ENCODE data around the gene CFHR1.

The CFHR1 gene

GRCh38 chr1:196860323-196860884, 40.9 kb downstream of the CFHR1 start:
- TF ChIP-seq CEBPB (IDR thresholded peaks at IDR 0.05) = no peak
- TF ChIP-seq USF1 (IDR thresholded peaks at IDR 0.05) = no peak
- TF ChIP-seq NFIC (IDR thresholded peaks at IDR 0.05) = no peak
- no peak for TF ChIP-seq EP300 (IDR thresholded peaks at IDR 0.05; ENCODE audit: borderline replicate concordance)
- TF ChIP-seq YY1 (IDR thresholded peaks at IDR 0.05; ENCODE audit: low read depth) = no peak
- no peak for TF ChIP-seq MAX (IDR thresholded peaks at IDR 0.05)
- TF ChIP-seq EGR1 (IDR thresholded peaks at IDR 0.05) = no peak
- no peak for TF ChIP-seq ZBTB7A (IDR thresholded peaks at IDR 0.05; ENCODE audit: low read depth)
- TF ChIP-seq FOXM1 (IDR thresholded peaks at IDR 0.05; ENCODE audit: borderline replicate concordance, low read depth) = no peak
- no peak for TF ChIP-seq CREB1 (IDR thresholded peaks at IDR 0.05; ENCODE audit: low read depth)
- no peak for TF ChIP-seq TAF1 (IDR thresholded peaks at IDR 0.05; ENCODE audit: low read depth)
- TF ChIP-seq REST (IDR thresholded peaks at IDR 0.05; ENCODE audit: low read depth) = no peak

- TF ChIP-seq TCF12 (IDR thresholded peaks at IDR 0.05; ENCODE audit: low read depth) (no peak), EGR1 (IDR thresholded peaks at IDR 0.05) (no peak), REST (IDR thresholded peaks at IDR 0.05; ENCODE audit: low read depth) (no peak)
These were observed 41.9 kb downstream of the CFHR1 start for GRCh38 chr1:196861429-196861828.

- TF ChIP-seq RAD21 (IDR thresholded peaks at IDR 0.05; ENCODE audit: low read depth) = no peak
- TF ChIP-seq REST (IDR thresholded peaks at IDR 0.05; ENCODE audit: low read depth) = no peak
- no peak for TF ChIP-seq TCF12 (IDR thresholded peaks at IDR 0.05; ENCODE audit: low read depth)
- no peak for TF ChIP-seq MAX (IDR thresholded peaks at IDR 0.05)
- TF ChIP-seq YY1 (IDR thresholded peaks at IDR 0.05; ENCODE audit: low read depth) = no peak
- no peak for TF ChIP-seq TEAD4 (IDR thresholded peaks at IDR 0.05)
- TF ChIP-seq EGR1 (IDR thresholded peaks at IDR 0.05) = no peak
- TF ChIP-seq CEBPB (IDR thresholded peaks at IDR 0.05) = no peak
- TF ChIP-seq TAF1 (IDR thresholded peaks at IDR 0.05; ENCODE audit: low read depth) = no peak
- TF ChIP-seq CREB1 (IDR thresholded peaks at IDR 0.05; ENCODE audit: low read depth) = no peak
- no peak for TF ChIP-seq ZBTB7A (IDR thresholded peaks at IDR 0.05; ENCODE audit: low read depth)
- TF ChIP-seq USF1 (IDR thresholded peaks at IDR 0.05) = no peak
- TF ChIP-seq FOXM1 (IDR thresholded peaks at IDR 0.05; ENCODE audit: borderline replicate concordance, low read depth) = no peak
- no peak for TF ChIP-seq NFIC (IDR thresholded peaks at IDR 0.05)
- no peak for TF ChIP-seq EP300 (IDR thresholded peaks at IDR 0.05; ENCODE audit: borderline replicate concordance)
These were observed 47.4 kb downstream of the CFHR1 start for GRCh38 chr1:196866974-196867373.

GRCh38 chr1:196873385-196873784, 53.9 kb downstream of the CFHR1 start:
- no peak for TF ChIP-seq FOXM1 (IDR thresholded peaks at IDR 0.05; ENCODE audit: borderline replicate concordance, low read depth)
- TF ChIP-seq ZBTB7A (IDR thresholded peaks at IDR 0.05; ENCODE audit: low read depth) = no peak
- TF ChIP-seq CREB1 (IDR thresholded peaks at IDR 0.05; ENCODE audit: low read depth) = no peak
- no peak for TF ChIP-seq NFIC (IDR thresholded peaks at IDR 0.05)
- no peak for TF ChIP-seq RAD21 (IDR thresholded peaks at IDR 0.05; ENCODE audit: low read depth)
- TF ChIP-seq TAF1 (IDR thresholded peaks at IDR 0.05; ENCODE audit: low read depth) = no peak
- no peak for TF ChIP-seq CEBPB (IDR thresholded peaks at IDR 0.05)
- no peak for TF ChIP-seq EGR1 (IDR thresholded peaks at IDR 0.05)
- TF ChIP-seq REST (IDR thresholded peaks at IDR 0.05; ENCODE audit: low read depth) = no peak

Measured in Ishikawa (cell line).